Measurements from ENCODE around the gene PPM1N. TPM values are rescaled to one million over a fixed set of nuclear protein-coding genes. Genes with fewer than 3 reads are reported as not detected.

Gene PPM1N
- total RNA-seq, 2 experiments from 2014 or later = 3.7 to 4.2 TPM

- CTCF ChIA-PET = interaction anchor here (0.9 to 4.1 kb wide), 7 partner anchors 9 to 136 kb away, joined by 3 to 23 read pairs (median 8); no protein-coding TSS in a partner anchor
- H3K27ac Mint-ChIP-seq = peak overlapping the region; percentile 95
- intact Hi-C loops (cut with micrococcal nuclease) = loop anchor here (5.0 kb wide), 1 partner anchor 136 kb away; no protein-coding TSS in a partner anchor
- no peaks in the 10 kb centered on the region for H3K27me3 Mint-ChIP-seq
- ATAC-seq = peak; percentile 83
- TF ChIP-seq CTCF (IDR thresholded peaks at IDR 0.05) = peak; percentile 45
- H3K4me3 Mint-ChIP-seq = peak overlapping the region; percentile 96
- H3K9me3 Mint-ChIP-seq = no peaks in the 10 kb centered on the region
- peak; percentile 100 for DNase-seq
- peaks cover 17% of the 10 kb centered on the region for H3K36me3 Mint-ChIP-seq (ENCODE audit: low read depth)
- H3K4me1 Mint-ChIP-seq (ENCODE audit: low read depth) = peaks cover 33% of the 10 kb centered on the region
- POLR2A ChIA-PET = interaction anchor here (0.7 to 0.9 kb wide), 3 partner anchors 21 to 186 kb away, joined by 3 read pairs; partner anchors contain the start of genes QPCTL and SNRPD2
Measured at GRCh38 chr19:45506246-45506988, 8.2 kb downstream of the PPM1N start.

- no peaks in the 10 kb centered on the region for H3K9me3 Mint-ChIP-seq
- intact Hi-C loops (cut with micrococcal nuclease) = loop anchor here (5.0 kb wide), 1 partner anchor 135 kb away; no protein-coding TSS in a partner anchor
- no peaks in the 10 kb centered on the region for H3K27me3 Mint-ChIP-seq
- H3K36me3 Mint-ChIP-seq (ENCODE audit: low read depth) = peaks cover 17% of the 10 kb centered on the region
- no peak for TF ChIP-seq CTCF (IDR thresholded peaks at IDR 0.05)
- H3K4me1 Mint-ChIP-seq (ENCODE audit: low read depth) = peaks cover 40% of the 10 kb centered on the region
- ATAC-seq (peak; percentile 60), DNase-seq (peak; percentile 97)
- ChIA-PET POLR2A (interaction anchor here (1.0 to 1.4 kb wide), 3 partner anchors 8 to 134 kb away, joined by 3 to 8 read pairs (median 5); no protein-coding TSS in a partner anchor), CTCF (no interaction called here)
- H3K27ac Mint-ChIP-seq = peak within 1 kb of the TSS; percentile 95
- H3K4me3 Mint-ChIP-seq = peak within 1 kb of the TSS; percentile 96
Measured at GRCh38 chr19:45506989-45507871, 9.0 kb downstream of the PPM1N start, which contains the start of gene VASP. TSS of gene VASP (plus strand) at chr19:45507479. CDS start at chr19:45507772, 293 bp downstream.

DNA sequence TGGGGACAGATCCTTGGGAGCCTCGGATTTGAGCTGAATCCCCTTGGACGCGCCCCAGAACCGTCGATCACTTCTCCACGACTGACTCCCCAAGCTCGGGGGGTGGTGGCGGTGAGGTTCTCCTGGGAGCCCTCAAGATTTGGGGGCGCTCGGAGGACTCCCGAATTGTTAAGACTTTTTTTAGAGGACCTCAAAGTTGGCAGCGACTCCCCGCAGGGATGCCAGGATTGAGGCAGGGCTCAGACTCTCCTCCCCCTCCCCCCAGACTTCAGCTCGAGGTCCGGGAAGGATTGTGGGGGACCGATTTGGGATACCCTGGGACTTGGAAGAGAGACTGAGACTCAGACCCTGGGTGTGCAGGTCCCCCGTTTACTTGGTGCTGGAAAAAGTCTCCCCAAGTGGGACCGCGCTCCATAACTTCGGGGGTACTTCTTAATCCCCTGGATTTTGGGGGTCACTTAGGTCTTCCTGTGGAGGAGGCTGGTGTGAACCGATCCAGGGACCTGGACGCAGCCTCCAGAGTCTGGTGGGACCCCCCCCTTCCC is 9.7 kb downstream of the PPM1N start:
- TF ChIP-seq CTCF (IDR thresholded peaks at IDR 0.05) = no peak
- ATAC-seq (no peak), DNase-seq (no peak)
- peak overlapping the region; percentile 96 for H3K4me3 Mint-ChIP-seq
- H3K27ac Mint-ChIP-seq = peak overlapping the region; percentile 90
- no peaks in the 10 kb centered on the region for H3K27me3 Mint-ChIP-seq
- ChIA-PET CTCF (interaction anchor here (1.0 to 1.4 kb wide), 3 partner anchors 23 to 134 kb away, joined by 3 to 9 read pairs (median 5); no protein-coding TSS in a partner anchor), POLR2A (interaction anchor here (1.0 to 1.4 kb wide), 3 partner anchors 9 to 134 kb away, joined by 3 to 8 read pairs (median 5); no protein-coding TSS in a partner anchor)
- no peaks in the 10 kb centered on the region for H3K9me3 Mint-ChIP-seq
- peaks cover 43% of the 10 kb centered on the region for H3K4me1 Mint-ChIP-seq (ENCODE audit: low read depth)
- peaks cover 17% of the 10 kb centered on the region for H3K36me3 Mint-ChIP-seq (ENCODE audit: low read depth)
- intact Hi-C loops (cut with micrococcal nuclease) = loop anchor here (5.0 kb wide), 1 partner anchor 134 kb away; no protein-coding TSS in a partner anchor

- intact Hi-C loops (cut with micrococcal nuclease) = loop anchor here (5.0 kb wide), 1 partner anchor 134 kb away; no protein-coding TSS in a partner anchor
- H3K36me3 Mint-ChIP-seq (ENCODE audit: low read depth) = peaks cover 17% of the 10 kb centered on the region
- ATAC-seq (no peak), DNase-seq (peak; percentile 79)
- peaks cover 47% of the 10 kb centered on the region for H3K4me1 Mint-ChIP-seq (ENCODE audit: low read depth)
- H3K9me3 Mint-ChIP-seq = no peaks in the 10 kb centered on the region
- CTCF ChIA-PET = interaction anchor here (1.0 to 1.4 kb wide), 3 partner anchors 23 to 134 kb away, joined by 3 to 9 read pairs (median 5); no protein-coding TSS in a partner anchor
- peak overlapping the region; percentile 90 for H3K27ac Mint-ChIP-seq
- POLR2A ChIA-PET = interaction anchor here (1.0 to 1.4 kb wide), 3 partner anchors 9 to 133 kb away, joined by 3 to 8 read pairs (median 5); no protein-coding TSS in a partner anchor
- H3K27me3 Mint-ChIP-seq = no peaks in the 10 kb centered on the region
- peak overlapping the region; percentile 96 for H3K4me3 Mint-ChIP-seq
- no peak for TF ChIP-seq CTCF (IDR thresholded peaks at IDR 0.05)
Measured at GRCh38 chr19:45508417-45508860, 10.2 kb downstream of the PPM1N start.
